ENCODE results near the gene FRAS1.
"Not testable (repeated sequence)": the region's sequence is repeated elsewhere in the genome, so short reads cannot be mapped to it uniquely, and the experiment has no call there.

Gene FRAS1

DNA sequence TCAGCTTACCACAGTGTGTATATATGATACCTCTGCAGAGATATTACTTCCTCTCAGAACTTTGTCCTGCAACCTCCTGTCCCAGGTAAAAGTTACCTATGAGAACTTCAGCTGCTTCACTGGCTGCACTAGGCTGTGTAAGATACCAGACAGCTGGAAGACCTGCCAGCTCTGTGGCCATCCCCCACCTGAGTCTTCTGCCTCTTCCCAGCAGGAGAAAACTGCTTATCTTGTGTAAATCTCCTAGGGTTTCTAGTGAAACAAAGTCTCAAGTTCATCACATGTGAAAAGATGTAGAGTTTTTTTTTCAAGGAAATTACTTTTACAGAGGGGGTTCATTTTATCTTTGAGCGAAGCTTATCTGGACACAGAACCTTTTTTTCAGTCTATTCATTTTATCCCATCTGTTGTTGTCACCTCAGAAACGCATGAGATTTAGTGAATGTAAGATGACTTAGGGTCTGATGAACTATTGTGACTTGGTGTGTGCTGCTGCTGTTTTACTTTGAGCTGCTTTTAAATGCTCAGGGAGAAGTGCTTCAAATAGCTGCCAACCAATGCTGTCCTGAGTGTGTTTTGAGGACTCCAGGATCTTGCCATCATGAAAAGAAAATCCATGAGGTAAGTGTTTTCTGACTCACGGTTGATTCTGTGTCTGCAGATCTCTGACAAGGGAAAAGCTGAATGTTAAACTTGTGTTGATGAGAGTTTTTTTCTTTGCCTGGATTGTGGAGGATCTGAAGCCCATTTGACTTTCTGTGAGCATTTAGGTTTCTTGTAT, 187.8 kb downstream of the FRAS1 start:
- Histone ChIP-seq H3K4me3 (no peak overlapping the region), H3K27ac (no peak overlapping the region)

DNA sequence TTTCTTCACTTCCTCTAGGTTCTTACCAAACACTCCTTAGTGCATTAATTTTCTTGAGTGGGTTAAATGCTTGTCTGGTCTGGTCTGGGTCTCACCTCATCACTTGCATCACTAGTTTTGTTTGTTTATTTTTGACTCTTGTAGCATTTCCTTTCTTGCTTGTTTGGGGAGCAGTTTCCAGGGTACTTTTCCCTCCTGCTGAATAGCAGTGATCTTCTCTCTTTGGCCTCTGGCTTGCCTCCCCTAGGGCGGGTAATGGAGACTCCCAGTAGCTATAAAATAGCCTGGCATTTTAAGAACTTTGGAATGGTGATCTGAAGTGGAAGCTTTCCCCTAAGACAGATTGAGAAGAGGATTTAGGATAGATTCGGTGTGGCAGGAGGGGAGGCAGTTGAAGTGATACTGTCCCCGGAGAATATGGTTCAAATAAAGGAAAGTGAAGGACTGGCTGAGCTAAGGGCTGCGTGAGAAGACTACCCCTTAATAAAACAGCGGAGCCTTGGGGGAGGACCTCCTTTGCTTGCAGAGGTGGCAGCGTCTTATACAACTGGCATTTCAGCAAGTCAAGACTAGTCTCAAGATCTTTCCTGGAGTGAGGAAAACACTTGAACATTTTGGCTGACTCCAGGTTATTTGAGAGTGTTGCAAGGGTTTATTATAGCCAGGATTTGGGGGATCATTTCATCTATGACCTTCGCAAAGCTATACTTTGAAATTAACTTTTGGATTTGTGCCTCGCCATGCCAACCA, 190.6 kb downstream of the FRAS1 start:
- Histone ChIP-seq H3K4me3 (no peak overlapping the region), H3K27ac (peak overlapping the region in 1 of 21 experiments; percentile 30)

DNA sequence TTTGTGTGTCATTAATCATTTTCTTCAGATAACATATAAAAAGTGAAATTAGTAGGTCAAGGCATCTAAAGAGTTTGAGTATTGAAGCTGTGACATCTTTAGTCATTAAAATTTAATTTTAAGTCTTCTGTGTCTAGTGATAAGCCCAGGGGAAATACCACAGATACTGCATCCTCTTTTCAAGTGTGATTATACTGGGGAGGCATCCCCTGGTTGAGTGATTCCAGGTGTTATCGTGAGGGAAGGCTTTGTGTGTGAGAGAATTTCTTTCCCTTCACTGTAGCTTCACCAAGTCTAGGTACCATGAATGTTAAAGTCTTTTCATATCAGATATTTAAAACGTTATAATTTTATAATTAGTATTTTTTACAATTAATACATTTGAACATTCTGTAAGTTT, 193.4 kb downstream of the FRAS1 start:
- H3K27ac ChIP-seq = no peak overlapping the region

DNA sequence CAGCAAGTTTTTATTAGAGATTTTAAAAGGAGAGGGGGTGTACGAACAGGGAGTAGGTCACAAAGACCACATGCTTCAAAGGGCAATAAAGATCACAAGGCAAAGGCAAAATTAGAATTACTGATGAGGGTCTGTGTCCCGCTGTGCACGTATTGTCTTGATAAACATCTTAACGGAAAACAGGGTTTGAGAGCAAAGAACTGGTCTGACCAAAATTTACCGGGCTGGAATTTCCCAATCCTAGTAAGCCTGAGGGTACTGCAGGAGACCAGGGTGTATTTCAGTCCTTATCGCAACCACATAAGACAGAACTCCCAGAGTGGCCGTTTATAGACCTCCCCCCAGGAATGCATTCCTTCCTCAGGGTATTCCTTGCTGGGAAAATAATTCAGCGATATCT, 195.7 kb downstream of the FRAS1 start:
- not testable (repeated sequence) for H3K27ac ChIP-seq, H3K4me3 ChIP-seq

More for the DNA sequence above, 193.4 kb downstream of the FRAS1 start:
- no peak overlapping the region for H3K4me3 ChIP-seq

DNA sequence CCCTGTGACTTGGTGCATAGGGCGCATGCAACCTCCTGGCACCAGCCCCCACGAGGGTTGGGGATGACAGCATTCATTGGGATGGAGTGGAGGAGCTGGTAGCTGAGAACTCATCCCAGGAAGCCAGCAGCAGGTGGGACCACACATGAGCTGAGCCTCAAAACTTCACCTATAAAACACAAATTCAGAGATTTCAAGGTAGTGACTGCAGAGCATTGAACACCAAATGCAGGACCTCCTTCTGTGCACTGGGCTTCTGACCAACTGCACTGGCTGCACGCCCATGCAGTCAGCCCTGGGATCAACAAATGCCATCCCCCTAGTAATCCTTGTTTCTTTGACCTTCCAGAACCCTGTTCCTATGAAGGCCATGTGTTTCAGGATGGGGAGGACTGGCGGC, 197.8 kb downstream of the FRAS1 start:
- H3K4me3 ChIP-seq = no peak overlapping the region
- H3K27ac ChIP-seq = no peak overlapping the region

DNA sequence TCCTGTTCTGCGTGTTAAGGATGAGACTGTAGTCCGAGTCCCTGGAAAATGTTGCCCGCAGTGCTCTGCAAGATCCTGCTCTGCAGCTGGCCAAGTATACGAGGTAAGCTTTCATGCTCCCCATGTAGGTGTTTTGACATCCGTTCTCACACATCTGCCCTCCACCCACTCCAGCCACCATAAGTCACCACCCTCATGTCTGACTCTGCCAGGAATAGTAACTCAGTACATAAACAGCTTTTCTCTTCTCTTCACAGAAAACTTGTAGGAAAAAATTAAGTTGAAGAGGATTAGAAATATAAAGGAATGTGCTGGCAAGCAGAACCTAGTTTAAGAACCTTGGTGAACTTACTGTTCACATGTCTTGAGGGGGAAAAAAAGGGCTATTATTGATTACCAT, 207.9 kb downstream of the FRAS1 start:
- no peak overlapping the region for H3K27ac ChIP-seq
- H3K4me3 ChIP-seq = no peak overlapping the region

DNA sequence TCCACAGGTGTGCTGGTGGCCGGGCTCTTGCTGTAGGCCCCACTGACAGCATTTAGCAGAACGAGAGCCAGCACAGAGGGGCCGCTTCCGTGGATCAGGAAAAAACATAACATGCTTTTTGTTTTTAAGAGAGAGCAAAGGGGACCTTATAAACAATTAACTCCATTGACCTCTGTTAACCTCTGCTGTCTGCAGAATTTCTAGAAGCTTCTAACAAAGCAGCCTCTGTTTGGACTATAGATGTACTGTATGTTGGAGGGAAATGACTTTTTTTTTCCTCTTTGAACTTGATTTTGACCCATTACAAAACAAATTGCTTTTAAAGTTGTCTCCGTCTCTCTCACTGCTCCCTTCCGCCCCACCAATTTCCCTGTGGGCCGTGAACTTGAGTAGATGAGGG, 210.7 kb downstream of the FRAS1 start:
- Histone ChIP-seq H3K27ac (no peak overlapping the region), H3K4me3 (no peak overlapping the region)

DNA sequence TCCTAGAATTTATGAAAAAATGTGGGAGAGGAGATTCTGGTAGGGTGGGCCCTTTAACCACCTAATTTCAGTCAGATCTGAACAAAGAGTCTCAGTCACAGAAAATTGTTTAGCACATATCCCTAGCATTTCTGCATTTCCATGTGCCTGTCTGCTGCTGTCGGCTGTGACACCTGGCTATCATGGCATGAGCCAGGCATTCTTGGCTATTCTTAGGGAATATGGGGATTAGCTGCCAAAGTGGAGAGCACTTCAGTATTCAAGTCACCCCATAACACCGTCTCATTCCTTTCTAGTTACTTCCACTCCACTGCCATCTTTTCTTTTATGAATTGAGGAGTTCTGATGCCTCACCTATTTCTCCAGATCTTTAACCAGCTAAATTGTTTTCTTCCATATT, 211.5 kb downstream of the FRAS1 start:
- Histone ChIP-seq H3K27ac (no peak overlapping the region), H3K4me3 (no peak overlapping the region)

DNA sequence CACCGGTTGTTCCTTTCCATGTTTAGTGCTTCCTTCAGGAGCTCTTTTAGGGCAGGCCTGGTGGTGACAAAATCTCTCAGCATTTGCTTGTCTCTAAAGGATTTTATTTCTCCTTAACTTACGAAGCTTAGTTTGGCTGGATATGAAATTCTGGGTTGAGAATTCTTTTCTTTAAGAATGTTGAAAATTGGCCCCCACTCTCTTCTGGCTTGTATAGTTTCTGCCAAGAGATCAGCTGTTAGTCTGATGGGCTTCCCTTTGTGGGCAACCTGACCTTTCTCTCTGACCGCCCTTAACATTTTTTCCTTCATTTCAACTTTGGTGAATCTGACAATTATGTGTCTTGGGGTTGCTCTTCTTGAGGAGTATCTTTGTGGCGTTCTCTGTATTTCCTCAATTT, 218.3 kb downstream of the FRAS1 start:
- H3K4me3 ChIP-seq, H3K27ac ChIP-seq: not testable (repeated sequence)

DNA sequence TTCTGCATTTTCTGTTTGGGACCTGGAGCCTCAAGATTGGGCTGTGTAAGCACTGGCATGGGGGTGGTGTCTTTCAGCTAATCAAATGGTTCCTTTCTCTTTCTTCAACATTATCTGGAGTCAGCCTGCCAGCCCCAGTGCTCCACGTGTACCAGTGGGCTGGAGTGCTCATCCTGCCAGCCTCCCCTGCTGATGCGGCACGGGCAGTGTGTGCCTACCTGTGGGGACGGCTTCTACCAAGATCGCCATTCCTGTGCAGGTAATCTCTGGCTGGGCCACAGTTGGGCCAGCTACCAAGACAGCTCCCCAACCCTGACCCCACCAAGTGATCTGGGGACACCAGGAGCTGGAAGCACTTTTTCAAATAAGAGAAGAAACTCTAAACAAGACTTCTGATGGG, 229.2 kb downstream of the FRAS1 start:
- Histone ChIP-seq H3K4me3 (no peak overlapping the region), H3K27ac (no peak overlapping the region)

DNA sequence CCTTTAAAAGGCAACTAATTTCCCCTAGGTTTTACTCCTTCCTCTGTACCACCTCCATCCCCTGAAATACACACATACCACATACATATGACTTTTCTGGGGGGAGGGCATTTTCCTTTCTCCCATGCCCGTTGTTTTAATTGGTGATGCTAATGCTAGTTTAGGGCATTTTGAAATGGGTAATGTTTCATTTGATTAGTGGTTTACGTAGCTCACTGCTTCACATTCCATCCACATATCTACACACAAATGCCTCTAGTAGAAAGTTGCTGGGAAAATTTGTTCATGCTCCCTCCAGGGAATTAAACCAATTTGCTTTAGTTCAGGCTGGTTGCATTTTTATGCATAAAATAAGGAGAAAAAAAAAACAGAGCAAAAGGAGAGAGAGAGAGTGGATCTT, 231.2 kb downstream of the FRAS1 start:
- no peak overlapping the region for H3K4me3 ChIP-seq
- no peak overlapping the region for H3K27ac ChIP-seq

DNA sequence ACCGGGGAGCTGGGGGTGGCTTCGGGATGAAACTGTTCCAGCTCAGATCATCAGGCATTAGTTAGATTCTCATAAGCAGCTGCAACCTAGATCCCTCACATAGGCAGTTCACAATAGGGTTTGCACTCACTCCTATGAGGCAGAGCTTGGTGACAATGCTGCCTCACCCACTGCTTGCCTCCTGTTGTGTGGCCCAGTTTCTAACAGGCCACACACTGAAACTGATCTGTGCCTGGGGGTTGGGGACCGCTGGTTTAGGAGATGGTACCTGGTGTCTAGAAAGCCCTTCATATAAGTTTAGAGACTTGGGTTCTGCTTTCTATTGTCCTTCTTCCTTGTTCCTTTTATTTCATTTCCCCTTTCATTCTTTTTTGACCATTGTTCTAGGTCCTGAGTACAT, 234.2 kb downstream of the FRAS1 start:
- H3K4me3 ChIP-seq = no peak overlapping the region
- no peak overlapping the region for H3K27ac ChIP-seq

DNA sequence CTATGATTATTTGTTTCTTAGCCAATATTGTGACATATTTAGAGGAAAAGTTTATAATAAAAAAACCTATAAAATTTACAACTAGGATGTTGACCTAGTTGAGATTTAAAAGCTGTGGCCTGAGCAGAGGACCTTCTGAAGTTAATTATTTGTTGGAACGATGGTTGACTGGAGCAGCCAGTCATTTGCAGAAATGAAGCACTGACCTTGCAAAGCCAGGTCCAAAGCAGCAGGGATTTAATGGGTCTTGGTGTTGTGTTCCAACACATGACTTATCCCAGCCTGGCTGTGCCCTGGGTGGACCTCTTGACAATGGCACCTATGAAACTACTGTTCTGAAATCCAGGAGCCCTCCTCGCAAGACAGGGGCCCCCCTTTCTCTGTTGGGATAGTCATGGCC, 235.2 kb downstream of the FRAS1 start:
- Histone ChIP-seq H3K27ac (no peak overlapping the region), H3K4me3 (no peak overlapping the region)

DNA sequence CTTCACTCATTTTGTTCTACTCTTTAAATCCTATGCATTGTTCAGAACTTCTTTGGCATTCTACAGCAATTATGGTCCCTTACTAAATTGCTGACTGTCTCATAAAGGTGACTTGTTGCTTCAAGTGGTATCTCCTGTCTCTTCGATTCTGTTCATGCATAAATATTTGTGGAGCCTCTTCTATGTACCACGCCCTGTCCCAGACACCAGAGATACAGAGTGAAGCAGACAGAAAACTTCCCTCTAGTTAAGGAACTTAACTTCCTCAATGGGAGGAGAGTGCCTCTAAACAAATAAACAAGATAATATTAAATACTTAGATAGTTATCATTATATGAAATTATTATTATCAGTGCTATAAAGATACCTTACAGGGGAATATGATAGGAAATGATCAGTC, 235.7 kb downstream of the FRAS1 start:
- H3K27ac ChIP-seq = no peak overlapping the region

DNA sequence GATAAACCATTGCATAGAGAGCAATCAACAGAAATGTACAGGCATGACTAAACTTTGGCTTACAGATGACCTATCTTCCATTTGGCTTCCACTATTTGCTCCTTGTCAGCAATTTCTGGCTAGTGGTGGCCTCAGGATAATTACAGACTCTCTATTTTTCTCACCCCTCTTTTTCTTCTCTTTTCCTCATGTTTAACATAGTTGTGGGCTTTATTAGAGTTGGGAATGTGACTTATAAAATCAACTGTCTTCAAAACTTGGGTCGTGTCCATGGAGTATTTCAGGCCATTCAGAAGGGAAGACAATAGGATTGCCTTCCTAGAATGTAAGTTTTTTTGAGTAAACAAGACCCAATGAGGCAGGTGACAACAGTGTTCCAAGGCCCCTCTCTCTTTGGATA, 236.2 kb downstream of the FRAS1 start:
- Histone ChIP-seq H3K4me3 (no peak overlapping the region), H3K27ac (peak overlapping the region in 1 of 21 experiments; percentile 47)

More for the DNA sequence above, 235.7 kb downstream of the FRAS1 start:
- H3K4me3 ChIP-seq = no peak overlapping the region

DNA sequence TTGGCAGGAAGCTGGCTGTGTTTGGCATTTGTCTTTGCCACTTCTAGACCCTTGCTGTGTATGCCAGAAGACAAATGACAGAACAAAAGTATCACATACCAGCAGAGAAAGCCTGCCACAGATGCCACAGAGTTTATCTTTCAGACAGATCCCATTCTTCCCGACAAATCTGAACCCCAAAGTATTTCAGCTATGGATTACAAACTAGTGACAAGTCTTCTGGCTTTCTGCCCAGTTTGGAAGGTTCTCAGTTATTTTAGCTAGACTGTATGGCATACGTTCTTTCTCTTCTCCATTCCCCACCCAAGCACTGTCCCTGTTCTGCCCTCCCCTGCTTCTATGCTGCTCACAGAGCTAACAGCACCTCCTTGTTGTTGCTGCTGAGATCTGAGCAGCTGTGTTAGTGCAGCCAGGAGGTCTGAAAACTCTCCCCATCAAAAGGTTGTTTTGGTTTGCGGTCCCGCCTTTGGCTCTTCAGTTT, 236.7 kb downstream of the FRAS1 start:
- Histone ChIP-seq H3K27ac (peak overlapping the region in 2 of 21 experiments; percentile 47 to 56), H3K4me3 (no peak overlapping the region)

DNA sequence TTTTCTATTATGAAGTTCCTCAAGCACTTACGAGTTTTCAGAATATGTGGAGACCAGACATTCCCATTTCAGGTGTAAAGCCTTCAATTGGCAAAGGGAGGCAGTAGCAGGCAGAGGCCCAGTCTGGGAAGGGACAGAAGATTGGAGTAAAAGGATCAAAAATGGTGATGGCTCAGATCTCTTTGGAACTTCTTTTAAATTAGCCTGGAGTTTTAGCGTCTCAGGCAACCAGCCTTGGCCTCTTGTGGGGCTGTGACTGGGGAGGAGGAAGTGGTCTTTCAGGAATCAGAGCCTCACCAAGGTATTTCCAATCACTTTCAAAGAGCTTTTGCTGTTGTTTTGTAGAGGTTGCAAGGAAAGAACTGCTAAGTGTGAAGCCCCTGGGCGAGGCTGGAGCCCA, 239.1 kb downstream of the FRAS1 start:
- H3K27ac ChIP-seq = no peak overlapping the region

DNA sequence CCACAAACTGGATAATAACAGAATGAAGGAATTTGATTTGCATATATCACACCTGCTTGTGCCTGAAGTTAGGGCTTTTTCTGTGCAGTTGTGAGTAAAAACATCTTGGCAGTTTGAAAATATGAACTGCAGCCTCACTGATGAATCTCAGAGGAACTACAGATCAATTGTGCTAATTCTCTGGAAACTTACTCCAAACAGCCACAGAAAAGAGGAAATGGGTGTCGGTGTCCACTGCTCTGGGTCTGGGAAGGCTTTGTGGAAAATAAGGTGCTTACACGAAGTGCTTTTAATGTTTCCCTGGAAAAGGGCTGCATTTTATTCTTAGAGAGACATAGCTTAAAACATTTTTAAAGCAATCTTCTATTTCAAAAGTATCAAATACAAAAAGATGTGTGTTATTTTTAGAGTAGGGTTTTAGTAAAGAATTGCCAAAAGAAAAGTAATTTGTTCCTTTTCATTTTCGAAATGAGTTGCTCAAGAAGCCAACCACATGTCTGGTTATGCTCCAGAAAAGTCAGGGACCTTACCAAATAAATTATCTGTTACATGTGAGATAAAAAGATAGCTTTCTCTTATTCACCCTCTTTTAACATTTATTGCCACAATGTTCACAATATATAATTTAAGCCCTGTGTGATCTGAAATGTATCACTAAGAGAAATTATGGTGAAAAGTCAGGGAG, 240.1 kb downstream of the FRAS1 start:
- H3K27ac ChIP-seq = no peak overlapping the region
- no peak overlapping the region for H3K4me3 ChIP-seq

More for the DNA sequence above, 239.1 kb downstream of the FRAS1 start:
- H3K4me3 ChIP-seq = no peak overlapping the region

DNA sequence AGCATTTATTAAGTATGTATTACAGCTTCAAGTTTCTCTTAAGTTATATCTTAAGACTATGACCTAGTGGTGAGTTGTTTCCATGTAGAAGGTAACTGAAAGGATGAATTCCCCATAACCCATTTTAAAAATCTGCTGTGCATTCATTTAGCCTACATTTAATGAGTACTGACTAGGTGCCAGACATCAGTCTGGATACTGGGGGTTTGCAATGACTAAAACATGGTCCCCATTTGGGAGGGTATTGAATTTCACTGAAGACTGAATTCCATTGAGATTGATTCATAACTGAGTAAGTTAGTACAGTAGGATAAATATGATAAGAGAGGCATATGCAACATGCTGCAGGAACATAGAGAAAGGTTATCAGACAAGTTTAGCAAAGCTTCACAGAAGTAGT, 241.5 kb downstream of the FRAS1 start:
- H3K4me3 ChIP-seq = no peak overlapping the region
- no peak overlapping the region for H3K27ac ChIP-seq

DNA sequence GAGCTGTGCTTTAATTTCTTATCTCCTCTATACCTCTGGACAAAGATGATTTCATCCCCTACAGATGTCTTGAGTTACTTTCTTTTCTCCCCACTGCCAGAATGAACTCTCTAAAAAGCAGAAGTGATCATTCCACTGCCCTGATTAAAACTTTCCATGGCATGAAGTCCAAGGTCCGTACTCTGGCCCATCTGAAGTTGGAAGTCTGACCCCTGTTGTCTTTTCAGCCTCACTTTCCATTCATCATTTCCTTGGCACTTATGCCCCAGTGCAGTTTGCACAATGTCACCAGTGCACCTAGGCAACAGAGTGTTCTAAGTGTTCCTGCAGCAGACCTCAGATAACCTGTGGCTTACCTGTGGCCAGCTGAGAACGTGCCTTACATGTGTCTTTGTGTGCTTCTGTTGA, 242.4 kb downstream of the FRAS1 start:
- H3K27ac ChIP-seq = no peak overlapping the region
- H3K4me3 ChIP-seq = no peak overlapping the region

DNA sequence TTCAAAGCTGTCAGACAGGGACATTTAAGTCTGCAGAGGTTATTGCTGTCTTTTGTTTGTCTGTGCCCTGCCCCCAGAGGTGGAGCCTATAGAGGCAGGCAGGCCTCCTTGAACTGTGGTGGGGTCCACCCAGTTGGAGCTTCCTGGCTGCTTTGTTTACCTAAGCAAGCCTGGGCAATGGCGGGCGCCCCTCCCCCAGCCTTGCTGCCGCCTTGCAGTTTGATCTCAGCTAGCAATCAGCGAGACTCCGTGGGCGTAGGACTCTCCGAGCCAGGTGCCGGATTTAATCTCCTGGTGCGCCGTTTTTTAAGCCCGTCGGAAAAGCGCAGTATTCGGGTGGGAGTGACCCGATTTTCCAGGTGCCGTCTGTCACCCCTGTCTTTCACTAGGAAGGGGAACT, 250.1 kb downstream of the FRAS1 start:
- not testable (repeated sequence) for H3K27ac ChIP-seq, H3K4me3 ChIP-seq
